HEK293 (cell line): ENCODE measurements around the gene MYH16.
A peak's percentile ranks its signal among the peaks of the same experiment; 100 is the strongest.

Source experiments
- BCL11B ChIP-seq: fragments of 450-650 bp; formaldehyde crosslinking; IDR thresholded peaks from 2 replicates; pipeline ENCODE4 v1.5.1; 2016; ENCODE audit warnings: low read depth, missing biosample characterization, missing genetic modification characterization
- EGR2 ChIP-seq: fragments of 450-650 bp; formaldehyde crosslinking; IDR thresholded peaks from 2 replicates; pipeline ENCODE4 v1.5.1; 2016; ENCODE audit warnings: low read depth, missing biosample characterization, missing genetic modification characterization
- GLIS1 ChIP-seq: fragments of 450-650 bp; formaldehyde crosslinking; IDR thresholded peaks from 2 replicates; pipeline ENCODE4 v1.5.1; 2016; ENCODE audit warnings: missing biosample characterization, missing genetic modification characterization
- KLF8 ChIP-seq: fragments of 450-650 bp; formaldehyde crosslinking; IDR thresholded peaks from 2 replicates; pipeline ENCODE4 v1.5.1; 2016; ENCODE audit warnings: missing biosample characterization, missing genetic modification characterization
- PBX3 ChIP-seq: sonication (generic); formaldehyde crosslinking; IDR thresholded peaks from 2 replicates; pipeline ENCODE4 v1.8.1; 2022; ENCODE audit warnings: mild to moderate bottlenecking, moderate library complexity, missing genetic modification reagents
- SP7 ChIP-seq: fragments of 450-650 bp; formaldehyde crosslinking; IDR thresholded peaks from 2 replicates; pipeline ENCODE4 v1.5.1; 2016; ENCODE audit warnings: missing biosample characterization, missing genetic modification characterization
- ZBTB17 ChIP-seq: fragments of 450-650 bp; formaldehyde crosslinking; IDR thresholded peaks from 2 replicates; pipeline ENCODE4 v1.5.1; 2016; ENCODE audit warnings: missing biosample characterization, missing genetic modification characterization
- ZEB2 ChIP-seq: fragments of 450-650 bp; formaldehyde crosslinking; IDR thresholded peaks from 2 replicates; pipeline ENCODE4 v1.5.1; 2016; ENCODE audit warnings: missing biosample characterization, missing genetic modification characterization
- ZNF2 ChIP-seq: fragments of 450-650 bp; formaldehyde crosslinking; IDR thresholded peaks from 2 replicates; pipeline ENCODE4 v1.5.1; 2016; ENCODE audit warnings: missing biosample characterization, missing genetic modification characterization
- ZNF341 ChIP-seq: fragments of 450-650 bp; formaldehyde crosslinking; IDR thresholded peaks from 2 replicates; pipeline ENCODE4; 2016; ENCODE audit warnings: low read depth, missing biosample characterization, missing genetic modification characterization
- ZNF473 ChIP-seq: fragments of 450-650 bp; formaldehyde crosslinking; IDR thresholded peaks from 2 replicates; pipeline ENCODE4 v1.5.1; 2017; ENCODE audit warnings: missing biosample characterization, missing genetic modification characterization
- ZNF623 ChIP-seq: fragments of 450-650 bp; formaldehyde crosslinking; IDR thresholded peaks from 2 replicates; pipeline ENCODE4 v1.5.1; 2016; ENCODE audit warnings: missing biosample characterization, missing genetic modification characterization
- ZNF658 ChIP-seq: fragments of 450-650 bp; formaldehyde crosslinking; IDR thresholded peaks from 2 replicates; pipeline ENCODE4; 2016; ENCODE audit warnings: missing biosample characterization, missing genetic modification characterization
- ZNF660 ChIP-seq: fragments of 450-650 bp; IDR thresholded peaks from 2 replicates; pipeline ENCODE4 v1.5.1; 2018; ENCODE audit warnings: missing biosample characterization, mild to moderate bottlenecking, missing genetic modification characterization
- ZXDB ChIP-seq: fragments of 450-650 bp; formaldehyde crosslinking; IDR thresholded peaks from 2 replicates; pipeline ENCODE4 v1.5.1; 2016; ENCODE audit warnings: missing biosample characterization, missing genetic modification characterization
- TF ChIP-seq, protein P1 (sequence below): fragments of 450-650 bp; formaldehyde crosslinking; IDR thresholded peaks from 2 replicates; pipeline ENCODE4 v1.5.1; 2016; ENCODE audit warnings: missing biosample characterization, missing genetic modification characterization
- TF ChIP-seq, protein P2 (sequence below): fragments of 450-650 bp; formaldehyde crosslinking; IDR thresholded peaks from 2 replicates; pipeline ENCODE4; 2016; ENCODE audit warnings: missing biosample characterization, missing genetic modification characterization
- TF ChIP-seq, protein P3 (sequence below): fragments of 450-650 bp; formaldehyde crosslinking; IDR thresholded peaks from 2 replicates; pipeline ENCODE4 v1.5.1; 2017; ENCODE audit warnings: missing biosample characterization, mild to moderate bottlenecking, missing genetic modification characterization, moderate library complexity
- TF ChIP-seq, protein P4 (sequence below): fragments of 450-650 bp; formaldehyde crosslinking; conservative IDR thresholded peaks from 2 replicates; pipeline ENCODE4 v1.5.1; 2016; ENCODE audit warnings: low read depth, missing biosample characterization, missing genetic modification characterization
- TF ChIP-seq, protein P5 (sequence below): fragments of 450-650 bp; formaldehyde crosslinking; optimal IDR thresholded peaks from 2 replicates; pipeline ENCODE3; 2016; ENCODE audit warnings: missing biosample characterization, mild to moderate bottlenecking, missing genetic modification characterization
- TF ChIP-seq, protein P6 (sequence below): fragments of 450-650 bp; formaldehyde crosslinking; IDR thresholded peaks from 2 replicates; pipeline ENCODE4 v1.5.1; 2016; ENCODE audit warnings: missing biosample characterization, missing genetic modification characterization
- TF ChIP-seq, protein P7 (sequence below): fragments of 450-650 bp; formaldehyde crosslinking; IDR thresholded peaks from 2 replicates; pipeline ENCODE4 v1.5.1; 2016; ENCODE audit warnings: missing biosample characterization, missing genetic modification characterization

Gene MYH16

GRCh38 chr7:99325592-99326407 lies 53.2 kb downstream of the MYH16 start, which contains the start of gene ARPC1A (continued):
- TF ChIP-seq, protein P1, sequence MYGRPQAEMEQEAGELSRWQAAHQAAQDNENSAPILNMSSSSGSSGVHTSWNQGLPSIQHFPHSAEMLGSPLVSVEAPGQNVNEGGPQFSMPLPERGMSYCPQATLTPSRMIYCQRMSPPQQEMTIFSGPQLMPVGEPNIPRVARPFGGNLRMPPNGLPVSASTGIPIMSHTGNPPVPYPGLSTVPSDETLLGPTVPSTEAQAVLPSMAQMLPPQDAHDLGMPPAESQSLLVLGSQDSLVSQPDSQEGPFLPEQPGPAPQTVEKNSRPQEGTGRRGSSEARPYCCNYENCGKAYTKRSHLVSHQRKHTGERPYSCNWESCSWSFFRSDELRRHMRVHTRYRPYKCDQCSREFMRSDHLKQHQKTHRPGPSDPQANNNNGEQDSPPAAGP (tag by site-specific recombination) = 0 out of 2 replicates have a peak, but pooled peaks have one; percentile 37
- TF ChIP-seq PBX3 (CRISPR knock-in tag) (0 out of 2 replicates have a peak, but pooled peaks have one; percentile 23), ZNF473 (tag by site-specific recombination) (no peak), ZNF2 (0 out of 2 replicates have a peak, but pooled peaks have one; percentile 6), SP7 (tag by site-specific recombination) (peak; percentile 75), ZNF623 (tag by site-specific recombination) (no peak), BCL11B (tag by site-specific recombination) (no peak), KLF8 (tag by site-specific recombination) (no peak), ZNF341 (tag by site-specific recombination) (peak; percentile 80), EGR2 (peak; percentile 50; the same call in 1 of the 2 replicates), ZNF660 (tag by site-specific recombination) (peak; percentile 14; the same call in 1 of the 2 replicates), ZEB2 (tag by site-specific recombination) (peak; percentile 40; the same call in 1 of the 2 replicates), ZNF658 (tag by site-specific recombination) (no peak), ZBTB17 (peak; percentile 78; the same call in 1 of the 2 replicates), ZXDB (tag by site-specific recombination) (peak; percentile 75), GLIS1 (tag by site-specific recombination) (peak; percentile 86)
- TF ChIP-seq, protein P2, sequence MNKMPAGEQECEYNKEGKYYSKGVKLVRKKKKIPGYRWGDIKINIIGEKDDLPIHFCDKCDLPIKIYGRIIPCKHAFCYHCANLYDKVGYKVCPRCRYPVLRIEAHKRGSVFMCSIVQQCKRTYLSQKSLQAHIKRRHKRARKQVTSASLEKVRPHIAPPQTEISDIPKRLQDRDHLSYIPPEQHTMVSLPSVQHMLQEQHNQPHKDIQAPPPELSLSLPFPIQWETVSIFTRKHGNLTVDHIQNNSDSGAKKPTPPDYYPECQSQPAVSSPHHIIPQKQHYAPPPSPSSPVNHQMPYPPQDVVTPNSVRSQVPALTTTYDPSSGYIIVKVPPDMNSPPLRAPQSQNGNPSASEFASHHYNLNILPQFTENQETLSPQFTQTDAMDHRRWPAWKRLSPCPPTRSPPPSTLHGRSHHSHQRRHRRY (tag by site-specific recombination) = no peak
- TF ChIP-seq, protein P3, sequence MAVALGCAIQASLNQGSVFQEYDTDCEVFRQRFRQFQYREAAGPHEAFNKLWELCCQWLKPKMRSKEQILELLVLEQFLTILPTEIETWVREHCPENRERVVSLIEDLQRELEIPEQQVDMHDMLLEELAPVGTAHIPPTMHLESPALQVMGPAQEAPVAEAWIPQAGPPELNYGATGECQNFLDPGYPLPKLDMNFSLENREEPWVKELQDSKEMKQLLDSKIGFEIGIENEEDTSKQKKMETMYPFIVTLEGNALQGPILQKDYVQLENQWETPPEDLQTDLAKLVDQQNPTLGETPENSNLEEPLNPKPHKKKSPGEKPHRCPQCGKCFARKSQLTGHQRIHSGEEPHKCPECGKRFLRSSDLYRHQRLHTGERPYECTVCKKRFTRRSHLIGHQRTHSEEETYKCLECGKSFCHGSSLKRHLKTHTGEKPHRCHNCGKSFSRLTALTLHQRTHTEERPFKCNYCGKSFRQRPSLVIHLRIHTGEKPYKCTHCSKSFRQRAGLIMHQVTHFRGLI (tag by site-specific recombination) = peak; percentile 82
- TF ChIP-seq, protein P4, sequence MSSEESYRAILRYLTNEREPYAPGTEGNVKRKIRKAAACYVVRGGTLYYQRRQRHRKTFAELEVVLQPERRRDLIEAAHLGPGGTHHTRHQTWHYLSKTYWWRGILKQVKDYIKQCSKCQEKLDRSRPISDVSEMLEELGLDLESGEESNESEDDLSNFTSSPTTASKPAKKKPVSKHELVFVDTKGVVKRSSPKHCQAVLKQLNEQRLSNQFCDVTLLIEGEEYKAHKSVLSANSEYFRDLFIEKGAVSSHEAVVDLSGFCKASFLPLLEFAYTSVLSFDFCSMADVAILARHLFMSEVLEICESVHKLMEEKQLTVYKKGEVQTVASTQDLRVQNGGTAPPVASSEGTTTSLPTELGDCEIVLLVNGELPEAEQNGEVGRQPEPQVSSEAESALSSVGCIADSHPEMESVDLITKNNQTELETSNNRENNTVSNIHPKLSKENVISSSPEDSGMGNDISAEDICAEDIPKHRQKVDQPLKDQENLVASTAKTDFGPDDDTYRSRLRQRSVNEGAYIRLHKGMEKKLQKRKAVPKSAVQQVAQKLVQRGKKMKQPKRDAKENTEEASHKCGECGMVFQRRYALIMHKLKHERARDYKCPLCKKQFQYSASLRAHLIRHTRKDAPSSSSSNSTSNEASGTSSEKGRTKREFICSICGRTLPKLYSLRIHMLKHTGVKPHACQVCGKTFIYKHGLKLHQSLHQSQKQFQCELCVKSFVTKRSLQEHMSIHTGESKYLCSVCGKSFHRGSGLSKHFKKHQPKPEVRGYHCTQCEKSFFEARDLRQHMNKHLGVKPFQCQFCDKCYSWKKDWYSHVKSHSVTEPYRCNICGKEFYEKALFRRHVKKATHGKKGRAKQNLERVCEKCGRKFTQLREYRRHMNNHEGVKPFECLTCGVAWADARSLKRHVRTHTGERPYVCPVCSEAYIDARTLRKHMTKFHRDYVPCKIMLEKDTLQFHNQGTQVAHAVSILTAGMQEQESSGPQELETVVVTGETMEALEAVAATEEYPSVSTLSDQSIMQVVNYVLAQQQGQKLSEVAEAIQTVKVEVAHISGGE (tag by site-specific recombination) = peak; percentile 84
- TF ChIP-seq, protein P5, sequence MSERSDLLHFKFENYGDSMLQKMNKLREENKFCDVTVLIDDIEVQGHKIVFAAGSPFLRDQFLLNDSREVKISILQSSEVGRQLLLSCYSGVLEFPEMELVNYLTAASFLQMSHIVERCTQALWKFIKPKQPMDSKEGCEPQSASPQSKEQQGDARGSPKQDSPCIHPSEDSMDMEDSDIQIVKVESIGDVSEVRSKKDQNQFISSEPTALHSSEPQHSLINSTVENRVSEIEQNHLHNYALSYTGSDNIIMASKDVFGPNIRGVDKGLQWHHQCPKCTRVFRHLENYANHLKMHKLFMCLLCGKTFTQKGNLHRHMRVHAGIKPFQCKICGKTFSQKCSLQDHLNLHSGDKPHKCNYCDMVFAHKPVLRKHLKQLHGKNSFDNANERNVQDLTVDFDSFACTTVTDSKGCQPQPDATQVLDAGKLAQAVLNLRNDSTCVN (tag by site-specific recombination) = peak; percentile 93
- TF ChIP-seq, protein P6, sequence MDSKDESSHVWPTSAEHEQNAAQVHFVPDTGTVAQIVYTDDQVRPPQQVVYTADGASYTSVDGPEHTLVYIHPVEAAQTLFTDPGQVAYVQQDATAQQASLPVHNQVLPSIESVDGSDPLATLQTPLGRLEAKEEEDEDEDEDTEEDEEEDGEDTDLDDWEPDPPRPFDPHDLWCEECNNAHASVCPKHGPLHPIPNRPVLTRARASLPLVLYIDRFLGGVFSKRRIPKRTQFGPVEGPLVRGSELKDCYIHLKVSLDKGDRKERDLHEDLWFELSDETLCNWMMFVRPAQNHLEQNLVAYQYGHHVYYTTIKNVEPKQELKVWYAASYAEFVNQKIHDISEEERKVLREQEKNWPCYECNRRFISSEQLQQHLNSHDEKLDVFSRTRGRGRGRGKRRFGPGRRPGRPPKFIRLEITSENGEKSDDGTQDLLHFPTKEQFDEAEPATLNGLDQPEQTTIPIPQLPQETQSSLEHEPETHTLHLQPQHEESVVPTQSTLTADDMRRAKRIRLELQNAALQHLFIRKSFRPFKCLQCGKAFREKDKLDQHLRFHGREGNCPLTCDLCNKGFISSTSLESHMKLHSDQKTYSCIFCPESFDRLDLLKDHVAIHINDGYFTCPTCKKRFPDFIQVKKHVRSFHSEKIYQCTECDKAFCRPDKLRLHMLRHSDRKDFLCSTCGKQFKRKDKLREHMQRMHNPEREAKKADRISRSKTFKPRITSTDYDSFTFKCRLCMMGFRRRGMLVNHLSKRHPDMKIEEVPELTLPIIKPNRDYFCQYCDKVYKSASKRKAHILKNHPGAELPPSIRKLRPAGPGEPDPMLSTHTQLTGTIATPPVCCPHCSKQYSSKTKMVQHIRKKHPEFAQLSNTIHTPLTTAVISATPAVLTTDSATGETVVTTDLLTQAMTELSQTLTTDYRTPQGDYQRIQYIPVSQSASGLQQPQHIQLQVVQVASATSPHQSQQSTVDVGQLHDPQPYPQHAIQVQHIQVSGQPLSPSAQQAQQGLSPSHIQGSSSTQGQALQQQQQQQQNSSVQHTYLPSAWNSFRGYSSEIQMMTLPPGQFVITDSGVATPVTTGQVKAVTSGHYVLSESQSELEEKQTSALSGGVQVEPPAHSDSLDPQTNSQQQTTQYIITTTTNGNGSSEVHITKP (tag by site-specific recombination) = peak; percentile 81; the same call in 1 of the 2 replicates
- TF ChIP-seq, protein P7, sequence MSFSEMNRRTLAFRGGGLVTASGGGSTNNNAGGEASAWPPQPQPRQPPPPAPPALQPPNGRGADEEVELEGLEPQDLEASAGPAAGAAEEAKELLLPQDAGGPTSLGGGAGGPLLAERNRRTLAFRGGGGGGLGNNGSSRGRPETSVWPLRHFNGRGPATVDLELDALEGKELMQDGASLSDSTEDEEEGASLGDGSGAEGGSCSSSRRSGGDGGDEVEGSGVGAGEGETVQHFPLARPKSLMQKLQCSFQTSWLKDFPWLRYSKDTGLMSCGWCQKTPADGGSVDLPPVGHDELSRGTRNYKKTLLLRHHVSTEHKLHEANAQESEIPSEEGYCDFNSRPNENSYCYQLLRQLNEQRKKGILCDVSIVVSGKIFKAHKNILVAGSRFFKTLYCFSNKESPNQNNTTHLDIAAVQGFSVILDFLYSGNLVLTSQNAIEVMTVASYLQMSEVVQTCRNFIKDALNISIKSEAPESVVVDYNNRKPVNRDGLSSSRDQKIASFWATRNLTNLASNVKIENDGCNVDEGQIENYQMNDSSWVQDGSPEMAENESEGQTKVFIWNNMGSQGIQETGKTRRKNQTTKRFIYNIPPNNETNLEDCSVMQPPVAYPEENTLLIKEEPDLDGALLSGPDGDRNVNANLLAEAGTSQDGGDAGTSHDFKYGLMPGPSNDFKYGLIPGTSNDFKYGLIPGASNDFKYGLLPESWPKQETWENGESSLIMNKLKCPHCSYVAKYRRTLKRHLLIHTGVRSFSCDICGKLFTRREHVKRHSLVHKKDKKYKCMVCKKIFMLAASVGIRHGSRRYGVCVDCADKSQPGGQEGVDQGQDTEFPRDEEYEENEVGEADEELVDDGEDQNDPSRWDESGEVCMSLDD (tag by site-specific recombination) = peak; percentile 53; the same call in 1 of the 2 replicates
